ENCODE data around the gene CACNA2D4.
A peak's percentile ranks its signal among the peaks of the same experiment; 100 is the strongest.
"Not testable (repeated sequence)": the region's sequence is repeated elsewhere in the genome, so short reads cannot be mapped to it uniquely, and the experiment has no call there.

Gene CACNA2D4, protein sequence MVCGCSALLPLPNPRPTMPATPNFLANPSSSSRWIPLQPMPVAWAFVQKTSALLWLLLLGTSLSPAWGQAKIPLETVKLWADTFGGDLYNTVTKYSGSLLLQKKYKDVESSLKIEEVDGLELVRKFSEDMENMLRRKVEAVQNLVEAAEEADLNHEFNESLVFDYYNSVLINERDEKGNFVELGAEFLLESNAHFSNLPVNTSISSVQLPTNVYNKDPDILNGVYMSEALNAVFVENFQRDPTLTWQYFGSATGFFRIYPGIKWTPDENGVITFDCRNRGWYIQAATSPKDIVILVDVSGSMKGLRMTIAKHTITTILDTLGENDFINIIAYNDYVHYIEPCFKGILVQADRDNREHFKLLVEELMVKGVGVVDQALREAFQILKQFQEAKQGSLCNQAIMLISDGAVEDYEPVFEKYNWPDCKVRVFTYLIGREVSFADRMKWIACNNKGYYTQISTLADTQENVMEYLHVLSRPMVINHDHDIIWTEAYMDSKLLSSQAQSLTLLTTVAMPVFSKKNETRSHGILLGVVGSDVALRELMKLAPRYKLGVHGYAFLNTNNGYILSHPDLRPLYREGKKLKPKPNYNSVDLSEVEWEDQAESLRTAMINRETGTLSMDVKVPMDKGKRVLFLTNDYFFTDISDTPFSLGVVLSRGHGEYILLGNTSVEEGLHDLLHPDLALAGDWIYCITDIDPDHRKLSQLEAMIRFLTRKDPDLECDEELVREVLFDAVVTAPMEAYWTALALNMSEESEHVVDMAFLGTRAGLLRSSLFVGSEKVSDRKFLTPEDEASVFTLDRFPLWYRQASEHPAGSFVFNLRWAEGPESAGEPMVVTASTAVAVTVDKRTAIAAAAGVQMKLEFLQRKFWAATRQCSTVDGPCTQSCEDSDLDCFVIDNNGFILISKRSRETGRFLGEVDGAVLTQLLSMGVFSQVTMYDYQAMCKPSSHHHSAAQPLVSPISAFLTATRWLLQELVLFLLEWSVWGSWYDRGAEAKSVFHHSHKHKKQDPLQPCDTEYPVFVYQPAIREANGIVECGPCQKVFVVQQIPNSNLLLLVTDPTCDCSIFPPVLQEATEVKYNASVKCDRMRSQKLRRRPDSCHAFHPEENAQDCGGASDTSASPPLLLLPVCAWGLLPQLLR

DNA sequence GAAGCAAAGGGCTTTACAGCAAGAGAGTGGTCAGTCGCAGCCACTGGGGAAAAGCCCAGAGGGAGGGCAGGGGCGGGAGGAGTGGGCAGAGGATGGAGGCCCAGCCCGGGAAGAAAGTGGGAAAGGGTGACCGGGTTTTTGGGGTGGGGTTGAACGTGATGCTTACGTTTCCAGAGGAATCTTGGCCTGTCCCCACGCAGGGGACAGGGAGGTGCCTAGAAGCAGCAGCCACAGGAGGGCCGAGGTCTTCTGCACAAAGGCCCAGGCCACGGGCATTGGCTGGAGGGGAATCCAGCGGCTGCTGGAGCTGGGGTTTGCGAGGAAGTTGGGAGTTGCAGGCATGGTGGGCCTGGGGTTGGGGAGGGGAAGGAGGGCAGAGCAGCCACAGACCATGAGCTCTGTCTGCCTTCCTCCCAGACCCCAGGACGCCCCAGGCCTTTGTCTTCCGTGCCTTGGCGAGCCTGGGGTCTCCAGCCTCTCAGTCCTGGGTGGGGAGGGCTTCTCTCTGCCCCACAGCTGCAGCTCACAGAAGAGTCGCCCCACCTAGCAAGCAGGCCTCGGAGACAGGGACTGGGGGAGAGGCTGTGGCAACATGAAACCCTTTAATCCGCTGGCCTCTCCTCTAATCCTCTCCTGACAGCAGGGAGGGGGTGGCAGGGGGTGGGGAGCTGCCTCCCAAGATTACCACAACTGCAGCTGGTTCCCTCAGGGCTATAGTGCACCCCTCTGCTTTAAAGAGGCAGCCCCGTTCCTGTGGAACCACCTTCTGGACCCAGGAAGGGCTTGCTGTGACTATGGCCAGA lies at the start of gene CACNA2D4:
Gene CACNA2D4 (minus strand): TSS at position 572 of the 803 bp plus-strand sequence. CDS start 179 bp downstream, at position 393.
- DNase-seq (ENCODE audit: low spot score), result no peak

DNA sequence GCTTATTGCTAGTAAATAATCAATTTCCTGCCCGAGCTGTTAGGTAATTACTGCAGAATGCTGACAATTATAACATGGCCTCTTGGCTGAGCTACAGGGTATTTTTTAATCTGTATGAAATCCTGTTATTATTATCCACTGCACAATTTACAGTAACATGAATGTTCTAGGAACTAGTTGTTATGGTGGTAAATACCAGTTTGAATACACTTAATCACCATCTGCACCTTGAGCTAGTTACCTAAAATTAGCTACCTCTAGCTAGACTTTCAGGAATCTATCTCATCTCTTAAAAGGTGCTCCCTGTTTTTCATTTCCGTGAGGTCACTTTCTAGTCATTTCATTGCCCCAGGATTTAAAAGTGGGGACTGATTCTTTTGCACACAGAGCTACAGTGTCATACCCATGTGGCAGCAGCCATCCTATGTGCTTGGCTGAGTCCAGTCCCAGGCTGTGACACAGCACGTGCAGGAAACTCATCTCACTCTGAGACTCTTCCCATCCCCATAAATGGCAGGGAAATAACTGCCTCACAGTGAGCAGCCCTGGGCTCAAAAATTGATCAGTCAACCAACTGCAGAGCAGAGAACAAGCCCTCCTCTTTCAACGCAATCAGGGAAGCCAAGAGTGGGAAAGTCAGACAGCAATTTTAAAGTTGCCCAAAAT lies 48.2 kb upstream of the CACNA2D4 start:
- no peak for DNase-seq (ENCODE audit: low spot score)

DNA sequence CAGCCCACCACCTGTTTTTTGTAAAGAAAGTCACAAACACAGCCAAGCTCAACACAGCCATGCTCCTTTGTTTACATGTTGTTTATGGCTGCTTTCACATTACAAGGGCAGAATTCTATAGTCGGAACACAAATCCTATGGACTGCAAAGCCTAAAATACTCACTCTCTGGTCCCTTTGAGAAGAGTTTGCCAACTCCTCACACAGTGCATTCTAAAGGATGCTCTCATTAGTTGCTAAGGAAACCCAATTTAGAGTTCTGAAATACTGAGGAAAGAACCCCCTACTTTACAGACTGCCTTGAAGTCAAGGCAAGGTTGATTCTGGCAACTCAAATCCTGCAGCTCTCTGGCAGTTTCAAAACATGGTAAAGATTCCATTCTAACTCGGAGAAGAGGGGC lies 47.5 kb upstream of the CACNA2D4 start:
- no peak for DNase-seq (ENCODE audit: low spot score)

DNA sequence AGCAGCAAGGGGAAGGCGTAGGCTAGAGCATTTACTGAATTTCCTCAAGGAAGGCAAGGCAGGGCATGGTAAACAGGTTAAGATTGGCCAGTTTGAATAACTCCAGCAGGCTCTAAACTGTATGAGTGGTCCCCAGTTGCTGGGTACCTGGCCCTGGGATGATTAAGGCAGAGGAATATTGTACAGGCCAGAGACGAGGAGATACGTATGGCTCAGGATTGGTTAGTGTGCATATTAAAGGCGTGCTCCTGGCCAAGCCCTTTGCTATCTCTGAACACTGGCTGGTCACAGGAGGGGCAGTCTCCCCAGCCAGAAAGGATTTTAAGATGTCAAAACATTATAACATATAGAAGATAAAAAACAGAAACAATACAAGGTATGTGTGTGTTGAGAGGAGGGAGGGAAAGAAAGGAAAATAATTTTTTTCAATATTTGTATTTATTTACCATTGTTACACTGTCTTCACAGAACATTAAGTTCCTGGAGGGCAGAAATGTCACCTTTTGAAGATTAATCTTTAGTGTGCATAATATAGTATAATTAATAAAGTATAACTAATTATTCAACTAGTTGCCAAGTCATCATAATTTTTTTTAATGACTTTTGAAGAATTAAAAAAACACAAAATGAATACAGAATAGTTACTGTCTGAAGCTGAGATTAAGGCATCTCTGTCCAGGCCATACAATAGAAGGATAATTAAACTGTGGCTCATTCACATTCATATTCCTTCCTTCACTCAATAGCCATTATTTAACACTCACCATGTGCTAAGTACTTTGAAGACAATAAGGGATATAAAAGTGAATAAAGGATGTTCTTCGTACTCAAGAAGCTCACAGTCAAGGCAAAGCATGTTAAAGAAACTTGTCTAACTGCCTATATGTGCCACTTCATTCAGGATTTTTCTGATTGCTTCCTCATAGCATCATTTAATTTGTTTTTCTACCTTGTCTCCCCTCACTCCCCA lies 43.9 kb upstream of the CACNA2D4 start:
- DNase-seq (ENCODE audit: low spot score), result no peak

DNA sequence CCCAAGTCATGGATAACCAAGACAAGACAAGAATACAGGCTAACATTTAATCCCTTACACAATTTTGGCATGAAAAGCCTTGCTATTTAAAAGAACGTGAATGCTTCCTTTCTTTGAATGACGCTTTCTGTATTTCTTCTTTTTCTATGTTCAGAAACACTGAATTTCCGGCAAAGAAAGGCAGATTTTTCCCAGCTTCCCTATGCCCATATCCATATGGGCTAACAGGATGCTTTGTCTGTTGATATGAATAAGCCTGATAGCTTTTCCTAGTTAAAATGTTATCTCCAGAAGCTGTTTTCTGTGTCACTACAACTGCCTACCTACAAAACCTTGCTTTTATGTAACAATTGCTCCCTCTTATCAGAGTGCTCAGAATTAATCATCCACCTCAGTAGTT lies 38.3 kb upstream of the CACNA2D4 start:
- no peak for DNase-seq (ENCODE audit: low spot score)

DNA sequence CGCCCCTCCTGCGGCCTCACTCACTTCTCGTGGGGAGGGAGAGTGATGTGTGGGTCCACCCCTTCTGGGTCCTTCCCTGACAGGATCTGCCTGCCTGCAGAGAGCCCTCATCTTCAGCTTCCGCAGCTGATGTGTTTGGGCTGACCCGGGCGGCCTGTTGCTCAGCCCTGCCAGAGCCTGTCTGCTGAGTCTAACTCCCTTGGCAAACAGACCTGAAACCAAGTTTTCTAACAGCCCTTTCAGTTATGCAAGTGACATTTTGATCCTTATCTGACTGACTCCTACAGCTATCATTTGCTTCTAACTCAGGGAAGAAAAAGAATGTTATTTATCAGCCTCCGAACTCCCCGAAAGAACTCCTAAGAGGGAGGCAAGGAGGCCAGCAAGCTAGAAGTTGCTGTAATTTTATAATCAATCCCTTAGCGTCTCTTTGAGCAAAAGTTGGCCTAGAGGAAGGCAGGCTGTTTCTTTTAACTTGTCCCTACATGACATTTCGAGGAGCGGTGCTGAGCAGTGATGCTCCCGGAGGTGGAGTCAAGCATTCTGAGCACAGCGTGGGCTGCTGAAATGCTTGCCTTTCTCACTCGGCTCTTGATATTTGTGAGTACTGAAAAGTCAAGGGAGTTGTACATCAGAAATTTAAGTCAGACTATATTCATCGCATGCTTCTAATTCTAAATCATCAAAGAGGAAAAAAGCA lies 31.5 kb upstream of the CACNA2D4 start:
- no peak for DNase-seq (ENCODE audit: low spot score)

DNA sequence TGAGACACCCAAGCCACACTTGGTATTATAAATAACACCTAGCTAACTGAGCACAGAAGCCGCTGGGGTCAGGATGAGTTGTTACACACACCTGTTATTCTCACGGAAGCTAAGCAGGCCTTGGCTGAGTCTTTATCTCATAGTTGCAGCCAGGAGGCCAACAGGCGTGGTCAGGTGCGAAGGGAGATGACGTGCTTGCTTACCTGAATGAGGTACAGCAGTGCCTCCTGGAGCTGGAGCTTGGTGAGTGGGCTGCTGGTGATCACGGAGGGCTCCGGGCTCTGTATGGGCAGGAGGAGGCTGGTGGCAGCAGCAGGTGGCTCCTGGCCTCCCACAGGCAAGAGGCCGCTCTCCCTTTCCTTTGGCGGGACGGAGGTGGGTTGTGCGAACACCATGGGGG lies 30.4 kb upstream of the CACNA2D4 start:
- no peak for DNase-seq (ENCODE audit: low spot score)

DNA sequence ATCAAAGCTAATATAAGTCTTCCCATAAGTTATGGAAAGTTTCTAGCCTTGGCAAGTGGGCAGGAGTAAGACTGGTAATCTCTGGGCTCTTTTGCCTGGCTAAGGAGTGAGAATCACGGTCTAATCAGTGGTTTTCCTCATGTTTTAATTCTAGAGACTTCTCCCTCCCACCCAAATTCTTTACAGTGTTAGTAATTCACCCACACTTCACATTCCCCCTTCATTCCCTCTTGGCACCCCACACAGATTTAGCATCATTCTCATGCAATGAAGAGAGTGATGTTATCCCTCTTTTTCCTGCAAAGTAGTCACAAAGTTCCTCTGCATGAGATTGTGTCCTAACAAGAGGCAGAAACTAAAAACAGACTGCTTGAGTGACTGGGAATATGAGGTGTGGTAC lies 28.6 kb upstream of the CACNA2D4 start:
- no peak for DNase-seq (ENCODE audit: low spot score)

DNA sequence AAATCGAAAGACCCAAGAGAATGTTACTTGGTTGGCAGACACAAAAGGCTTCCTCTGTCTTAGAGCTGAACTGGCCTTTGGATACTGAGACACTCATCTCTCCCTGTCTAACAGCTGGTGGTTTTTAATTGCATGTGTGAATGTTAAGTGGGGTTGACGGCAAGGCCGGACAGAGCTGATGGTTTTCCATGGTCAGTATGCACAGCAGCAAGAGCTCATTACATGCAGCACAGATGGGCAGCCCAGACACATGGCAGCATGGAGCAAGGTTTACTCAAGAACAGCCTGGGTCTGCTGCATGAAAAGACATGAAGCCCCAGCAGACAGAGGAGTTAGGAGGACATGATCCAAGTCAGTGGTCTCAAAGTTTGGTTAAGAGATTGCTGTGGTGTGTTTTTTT lies 27.8 kb upstream of the CACNA2D4 start:
- DNase-seq (ENCODE audit: low spot score), result no peak

DNA sequence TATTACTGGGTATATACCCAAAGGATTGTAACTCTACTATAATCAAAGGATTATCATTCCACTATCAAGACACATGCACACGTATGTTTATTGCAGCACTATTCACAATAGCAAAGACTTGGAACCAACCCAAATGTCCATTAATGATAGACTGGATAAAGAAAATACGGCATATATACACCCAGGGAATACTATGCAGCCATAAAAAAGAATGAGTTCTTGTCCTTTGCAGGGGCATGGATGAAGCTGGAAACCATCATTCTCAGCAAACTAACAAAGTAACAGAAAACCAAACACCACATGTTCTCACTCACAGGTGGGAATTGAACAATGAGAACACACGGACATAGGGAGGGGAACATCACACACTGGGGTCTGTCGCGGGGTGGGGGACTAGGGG lies 27.1 kb upstream of the CACNA2D4 start:
- DNase-seq (ENCODE audit: low spot score), result not testable (repeated sequence)

DNA sequence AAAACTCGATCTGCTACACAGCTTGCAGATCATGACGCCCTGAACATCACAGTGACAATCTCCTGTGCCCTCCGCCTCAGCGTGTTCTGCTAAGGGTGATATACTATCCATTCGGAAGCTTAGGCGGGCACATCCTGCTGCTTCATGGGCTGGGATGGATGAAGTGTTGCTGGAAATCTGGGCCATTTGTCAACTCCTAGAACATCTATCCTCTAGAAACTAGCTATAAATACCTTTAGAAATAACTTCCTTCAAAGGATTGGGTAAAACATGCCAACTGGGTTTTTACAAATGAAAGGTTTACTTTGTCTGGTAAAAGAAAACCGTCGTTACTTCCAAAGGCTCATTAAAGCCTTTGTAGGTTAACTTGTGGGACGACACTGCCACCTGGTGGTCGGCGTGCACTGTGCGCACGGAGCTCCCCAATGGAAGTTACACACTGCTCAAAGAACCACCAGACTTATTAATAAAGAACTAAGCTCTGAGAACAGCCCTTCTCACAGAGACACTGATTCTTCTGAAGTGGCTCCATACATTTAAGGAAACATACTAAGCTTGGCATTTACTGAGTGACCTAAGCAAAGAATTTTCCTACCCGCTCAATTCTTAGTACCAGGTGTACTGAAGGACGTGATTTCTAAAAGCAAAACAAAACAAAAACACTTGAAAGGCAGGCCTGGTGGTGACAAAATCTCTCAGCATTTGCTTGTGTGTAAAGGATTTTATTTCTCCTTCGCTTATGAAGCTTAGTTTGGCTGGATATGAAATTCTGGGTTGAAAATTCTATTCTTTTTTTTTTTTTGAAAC lies 21.6 kb upstream of the CACNA2D4 start:
- peak; percentile 80 for DNase-seq (ENCODE audit: low spot score)

DNA sequence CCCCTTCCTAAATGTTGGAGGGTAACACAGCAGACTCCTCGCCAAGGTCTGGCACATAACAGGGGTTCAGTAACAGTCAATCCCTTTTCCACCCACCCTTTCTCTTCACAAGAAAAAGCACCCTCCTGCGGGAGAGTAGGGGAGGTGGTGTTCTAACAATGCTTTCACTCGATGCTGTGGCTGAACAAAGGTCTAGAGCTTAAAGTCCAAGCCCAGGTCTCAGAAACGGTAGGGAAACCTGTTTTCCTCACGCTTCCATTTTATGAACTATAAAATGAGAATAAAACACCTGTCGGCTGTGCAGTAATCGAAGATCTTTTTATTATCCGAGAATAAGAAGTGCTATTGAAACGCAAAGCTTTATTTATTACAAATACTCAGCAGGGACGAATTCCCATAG lies 20.9 kb upstream of the CACNA2D4 start:
- no peak for DNase-seq (ENCODE audit: low spot score)

DNA sequence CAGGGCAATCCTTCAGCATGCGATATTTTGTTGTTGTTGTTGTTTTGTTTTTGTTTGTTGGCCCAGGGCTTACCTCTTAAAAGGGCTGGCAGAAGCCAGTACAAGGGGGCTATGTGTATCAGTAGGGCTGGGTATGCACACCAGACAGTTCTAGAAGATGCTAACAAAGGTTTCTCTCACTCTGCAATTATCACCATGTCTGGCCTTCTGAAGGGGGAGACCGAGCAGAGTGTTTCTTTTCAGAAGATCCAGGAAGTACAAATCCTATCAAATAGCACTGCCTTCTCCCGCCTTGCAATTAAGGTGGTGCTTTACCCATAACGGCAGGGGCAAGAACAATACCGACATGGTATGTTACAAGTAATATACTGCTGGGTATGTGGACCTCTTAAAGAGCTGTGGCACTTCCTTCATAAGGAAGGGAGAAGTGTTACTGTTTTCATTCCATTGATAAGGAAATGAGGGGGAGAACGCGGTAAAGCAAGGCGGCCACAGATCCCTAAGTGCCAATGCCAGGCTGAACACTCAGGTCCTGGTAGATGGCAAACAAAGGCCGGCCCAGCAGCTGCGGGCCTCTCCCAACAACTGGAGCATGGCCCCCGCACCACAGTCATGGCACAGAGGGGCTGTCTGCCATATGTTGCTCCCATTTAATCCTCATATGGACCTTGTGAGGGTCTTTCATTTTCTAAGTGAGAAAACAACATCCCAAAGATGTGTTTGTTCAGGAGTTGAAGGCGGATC lies 19.2 kb upstream of the CACNA2D4 start:
- DNase-seq (ENCODE audit: low spot score), result no peak

DNA sequence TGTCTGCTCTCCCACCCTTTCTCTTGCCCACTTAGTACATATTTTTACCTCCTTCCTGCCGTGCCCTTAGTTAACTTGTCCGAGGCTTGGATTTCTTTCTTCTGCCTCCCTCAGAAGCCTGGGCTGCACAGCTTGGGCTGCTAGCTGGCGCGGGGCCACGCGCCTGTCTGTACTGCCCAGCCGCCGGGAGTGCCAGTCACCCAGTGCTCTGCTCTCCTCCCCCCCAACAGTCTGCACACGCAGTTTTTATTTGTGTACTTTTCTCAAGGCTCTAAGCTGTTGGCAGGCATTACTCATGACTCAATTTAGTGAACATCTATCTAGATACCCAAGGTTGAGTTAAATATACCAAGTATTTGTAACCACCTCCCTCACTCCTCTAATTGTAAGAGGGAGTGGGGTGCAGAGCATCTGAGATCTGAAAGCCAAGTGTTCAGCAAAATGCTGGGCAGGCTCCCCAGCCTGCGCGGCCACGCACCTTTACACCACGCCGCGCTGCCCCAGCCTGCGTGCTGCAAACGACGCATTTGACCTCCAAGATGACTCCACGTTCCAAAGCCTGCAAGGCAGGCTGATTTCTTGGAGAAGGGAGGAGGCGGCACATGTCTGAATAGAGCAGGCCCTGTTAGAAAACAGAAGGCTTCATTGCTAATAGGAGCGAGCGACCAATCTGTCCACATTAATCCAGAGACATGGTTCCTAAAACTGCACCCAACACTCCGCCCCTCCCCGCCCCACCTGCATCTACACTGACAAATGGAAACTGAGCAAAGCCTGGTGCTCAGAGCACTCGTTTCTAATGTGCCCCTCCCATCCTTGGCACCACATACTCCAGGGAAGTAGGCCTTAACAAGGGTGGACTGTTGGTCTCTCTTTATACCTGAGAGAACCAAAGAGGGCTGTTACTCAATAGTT lies 18.2 kb upstream of the CACNA2D4 start:
- no peak for DNase-seq (ENCODE audit: low spot score)

DNA sequence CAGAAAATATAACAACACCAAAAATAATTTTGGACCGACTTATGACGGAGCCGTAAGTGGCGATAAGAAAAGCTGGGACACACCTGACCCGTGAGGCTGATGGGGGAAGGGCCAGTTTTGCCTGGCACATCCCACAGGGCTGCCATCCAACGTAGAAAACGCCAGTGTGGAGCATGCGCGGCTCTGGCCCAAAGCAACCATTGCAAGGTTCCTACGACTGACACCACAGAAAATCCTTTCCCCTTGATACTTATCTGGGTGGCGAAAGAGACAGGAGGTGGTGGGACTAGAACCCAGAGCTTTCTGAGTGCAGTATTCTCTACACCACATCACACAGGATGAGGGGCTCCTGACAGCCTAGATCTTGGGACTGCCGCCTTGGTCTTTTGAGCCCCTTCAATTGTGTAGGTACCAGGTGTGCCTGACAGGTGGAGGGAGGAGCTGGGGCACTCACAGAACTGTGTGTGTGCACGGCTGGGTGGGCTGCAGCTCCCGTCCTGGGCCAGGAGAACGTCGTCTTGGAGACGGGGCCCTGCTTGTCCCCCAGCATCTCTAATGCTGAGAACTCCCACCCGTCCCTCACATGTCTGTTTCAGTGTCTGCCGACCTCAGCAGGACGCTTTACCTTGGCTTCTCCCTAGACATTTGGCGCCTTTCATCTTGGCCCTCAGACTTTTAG lies 17.4 kb upstream of the CACNA2D4 start:
- no peak for DNase-seq (ENCODE audit: low spot score)

DNA sequence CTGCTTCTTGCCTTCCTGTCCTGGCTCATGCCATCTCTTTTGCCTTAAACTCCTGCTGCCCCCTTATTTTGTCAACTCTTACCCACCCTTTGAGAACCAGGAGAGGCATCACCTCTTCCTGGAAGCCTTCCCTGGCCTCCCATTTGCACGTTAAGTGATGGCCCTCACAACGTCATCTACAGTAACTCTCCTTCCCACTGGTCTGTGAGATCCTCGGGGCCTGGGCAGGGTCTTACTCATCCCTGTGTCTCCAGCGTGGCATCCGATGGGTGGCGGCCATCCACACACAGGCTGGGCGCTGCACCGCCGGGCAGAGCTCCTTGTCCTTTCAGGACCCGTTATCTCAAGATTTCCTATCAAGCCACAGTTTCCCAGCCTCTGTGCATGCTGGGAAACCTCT lies 16.8 kb upstream of the CACNA2D4 start:
- no peak for DNase-seq (ENCODE audit: low spot score)
